HG03060 (cell line): ENCODE measurements around the gene ASB12.

Experiments used
- ATAC-seq: cut with Tn5 transposase; IDR thresholded peaks from one replicate; pipeline ENCODE4 v1.9.1; 2021; ENCODE audit warnings: low read depth, moderate number of reproducible peaks; ENCODE audit not compliant: unreplicated experiment

Gene ASB12

GRCh38 chrX:64187762-64188150 lies 42.7 kb downstream of the ASB12 start:
- ATAC-seq: no peak

GRCh38 chrX:64186974-64187761 lies 43.2 kb downstream of the ASB12 start:
- ATAC-seq: no peak

GRCh38 chrX:64184396-64184795 lies 46.0 kb downstream of the ASB12 start:
- no peak for ATAC-seq

GRCh38 chrX:64182208-64182607 lies 48.2 kb downstream of the ASB12 start:
- ATAC-seq: no peak

GRCh38 chrX:64176876-64177275 lies 53.5 kb downstream of the ASB12 start:
- no peak for ATAC-seq
